GM18951 (cell line): Measurements from ENCODE around the gene FAM241B.

ENCODE experiments used
- POLR2A ChIP-seq: IDR thresholded peaks from 4 replicates; pipeline ENCODE4 v1.6.1; 2011; ENCODE audit warnings: mild to moderate bottlenecking; ENCODE audit not compliant: insufficient read length, insufficient read depth; ENCODE audit errors: extremely low read depth
- in situ Hi-C: fragments of 300-500 bp; cut with MboI; formaldehyde crosslinking; loops from one replicate; pipeline ENCODE4 v1.12.0; 2022; ENCODE audit warnings: low sequenced_read_pairs, mixed read lengths, inconsistent platforms; ENCODE audit not compliant: unreplicated experiment

The FAM241B gene

DNA sequence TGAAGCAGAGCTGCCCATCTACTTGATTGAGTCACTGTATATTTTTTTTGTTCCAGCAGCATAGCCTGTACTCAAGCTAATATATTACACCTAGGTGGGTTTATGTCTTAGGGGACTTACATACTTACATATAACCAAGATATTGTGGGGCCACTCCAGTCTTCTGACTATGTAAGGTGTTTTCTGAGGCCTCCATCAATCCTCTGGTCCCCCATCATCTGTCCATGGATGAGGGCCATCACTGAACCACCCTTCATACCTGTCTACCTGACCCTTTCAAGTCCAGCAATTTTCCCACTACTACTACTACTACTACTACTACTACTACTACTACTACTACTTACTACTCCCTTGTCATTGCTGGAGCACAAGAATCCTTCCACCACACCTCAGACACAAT lies 3.2 kb upstream of the FAM241B start:
- in situ Hi-C loops: no loop called here
- TF ChIP-seq POLR2A: no peak

DNA sequence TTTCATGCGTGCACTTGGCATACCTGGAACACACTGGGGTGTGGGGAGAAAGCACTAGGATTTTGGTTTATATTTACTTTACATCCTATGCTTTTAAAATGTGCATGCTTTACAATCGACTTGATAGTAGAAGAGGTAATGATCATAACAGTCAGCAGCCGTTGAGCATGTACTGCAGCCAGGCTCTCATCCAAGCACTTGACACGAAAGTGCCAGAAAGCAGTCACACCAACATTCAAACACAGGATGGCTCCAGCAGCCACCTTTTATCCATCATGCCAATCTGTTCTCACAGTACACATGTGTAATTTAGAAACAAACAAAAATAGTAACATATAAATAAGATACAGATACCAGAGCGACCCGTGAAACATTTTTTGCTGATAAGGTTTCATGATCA lies 1.2 kb upstream of the FAM241B start:
- in situ Hi-C loops: no loop called here
- TF ChIP-seq POLR2A: no peak

DNA sequence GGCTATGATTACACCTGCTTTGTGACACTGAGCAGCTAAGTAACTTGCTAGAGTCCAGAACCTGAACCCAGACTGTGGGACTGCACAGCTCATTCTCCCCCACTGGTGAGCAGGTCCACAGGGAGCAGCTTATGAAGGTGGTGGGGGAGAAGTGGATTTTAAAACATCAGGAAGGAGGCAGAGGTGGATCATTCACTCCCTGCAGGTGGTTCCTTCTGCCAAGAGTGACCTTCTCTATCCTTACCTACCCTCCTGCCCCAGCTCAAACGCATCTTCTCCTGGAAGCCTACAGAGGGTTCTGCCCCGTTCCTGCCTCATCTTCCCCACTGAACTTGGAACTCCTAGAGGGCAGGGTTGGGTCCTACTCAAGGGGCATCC lies 539 bp upstream of the FAM241B start:
- TF ChIP-seq POLR2A: no peak
- in situ Hi-C loops: no loop called here

DNA sequence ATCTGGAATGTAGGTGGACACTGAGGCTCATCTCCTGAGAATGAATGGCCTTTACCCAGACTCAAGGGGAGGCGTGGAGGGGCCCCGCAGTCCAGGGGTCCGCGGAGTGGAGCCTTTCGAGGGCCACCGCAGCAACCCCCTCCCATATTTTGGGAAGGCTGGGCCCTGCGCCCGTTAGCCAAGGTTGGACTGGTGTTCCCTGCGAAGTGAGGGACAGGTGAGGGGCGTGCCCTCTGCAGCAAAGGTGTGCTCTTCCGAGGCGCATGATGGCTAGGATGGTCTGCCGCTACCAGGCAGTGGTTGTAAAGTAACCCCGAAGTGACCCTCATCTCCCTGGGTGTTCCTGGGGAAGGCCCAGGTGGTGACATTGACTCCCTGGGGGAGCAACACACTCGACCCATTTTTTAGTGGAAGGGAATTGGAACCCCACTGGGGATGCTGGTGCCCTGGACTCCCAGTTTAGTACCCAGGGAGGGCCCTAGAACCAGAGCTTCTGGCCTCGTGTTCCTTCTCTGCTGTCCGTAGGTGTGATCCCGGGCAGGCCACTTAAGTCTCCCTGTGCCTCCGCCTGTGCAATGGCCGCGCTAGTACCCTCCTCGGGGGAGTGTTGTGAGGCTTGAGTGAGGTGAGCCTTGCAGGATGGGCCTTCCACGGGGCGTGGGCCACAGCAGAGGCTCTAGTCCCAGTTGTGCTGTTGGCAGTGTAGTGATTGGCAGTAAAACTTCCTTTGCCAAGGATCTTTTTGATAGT lies 779 bp downstream of the FAM241B start:
- in situ Hi-C loops: no loop called here
- no peak for TF ChIP-seq POLR2A

DNA sequence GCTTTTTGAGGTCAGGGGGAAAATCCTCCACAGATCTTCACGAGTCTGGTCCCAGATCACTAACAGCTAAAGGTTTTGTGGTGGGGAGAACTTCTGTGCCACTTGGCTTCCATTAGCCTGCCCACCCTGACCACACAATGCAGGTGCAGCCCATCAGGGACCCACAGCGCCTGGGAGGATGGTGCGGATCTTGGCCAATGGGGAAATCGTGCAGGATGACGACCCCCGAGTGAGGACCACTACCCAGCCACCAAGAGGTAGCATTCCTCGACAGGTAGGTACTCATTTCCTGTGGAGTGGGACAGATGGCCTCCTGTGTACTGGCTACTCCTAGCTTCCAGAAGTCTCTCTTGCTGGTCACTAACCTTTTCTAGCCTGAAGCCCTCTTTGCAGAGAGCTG lies 1.5 kb downstream of the FAM241B start:
- no peak for TF ChIP-seq POLR2A
- in situ Hi-C loops: no loop called here

DNA sequence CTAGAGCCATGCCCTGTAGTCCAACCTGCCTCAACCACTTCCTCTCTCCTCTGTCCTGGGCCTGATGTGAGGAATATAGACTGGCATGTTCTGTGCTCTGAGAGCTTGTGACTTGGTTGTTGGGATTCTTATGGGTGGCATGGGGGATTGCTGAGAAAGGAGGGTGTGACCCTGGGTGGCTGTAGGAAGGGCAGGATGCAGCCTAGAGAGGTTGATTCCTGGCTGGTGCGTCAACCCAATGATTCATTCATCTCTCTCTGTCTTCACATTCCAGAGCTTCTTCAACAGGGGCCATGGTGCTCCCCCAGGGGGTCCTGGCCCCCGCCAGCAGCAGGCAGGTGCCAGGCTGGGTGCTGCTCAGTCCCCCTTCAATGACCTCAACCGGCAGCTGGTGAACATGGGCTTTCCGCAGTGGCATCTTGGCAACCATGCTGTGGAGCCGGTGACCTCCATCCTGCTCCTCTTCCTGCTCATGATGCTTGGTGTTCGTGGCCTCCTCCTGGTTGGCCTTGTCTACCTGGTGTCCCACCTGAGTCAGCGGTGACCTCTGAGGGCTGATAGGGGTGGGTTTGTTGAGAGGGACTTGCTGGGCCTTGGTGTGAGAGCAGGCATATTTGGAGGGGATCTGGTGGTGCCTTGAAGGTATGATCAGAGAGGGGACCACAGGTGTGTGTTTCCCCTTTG lies 2.6 kb downstream of the FAM241B start:
- no peak for TF ChIP-seq POLR2A
- in situ Hi-C loops: no loop called here

DNA sequence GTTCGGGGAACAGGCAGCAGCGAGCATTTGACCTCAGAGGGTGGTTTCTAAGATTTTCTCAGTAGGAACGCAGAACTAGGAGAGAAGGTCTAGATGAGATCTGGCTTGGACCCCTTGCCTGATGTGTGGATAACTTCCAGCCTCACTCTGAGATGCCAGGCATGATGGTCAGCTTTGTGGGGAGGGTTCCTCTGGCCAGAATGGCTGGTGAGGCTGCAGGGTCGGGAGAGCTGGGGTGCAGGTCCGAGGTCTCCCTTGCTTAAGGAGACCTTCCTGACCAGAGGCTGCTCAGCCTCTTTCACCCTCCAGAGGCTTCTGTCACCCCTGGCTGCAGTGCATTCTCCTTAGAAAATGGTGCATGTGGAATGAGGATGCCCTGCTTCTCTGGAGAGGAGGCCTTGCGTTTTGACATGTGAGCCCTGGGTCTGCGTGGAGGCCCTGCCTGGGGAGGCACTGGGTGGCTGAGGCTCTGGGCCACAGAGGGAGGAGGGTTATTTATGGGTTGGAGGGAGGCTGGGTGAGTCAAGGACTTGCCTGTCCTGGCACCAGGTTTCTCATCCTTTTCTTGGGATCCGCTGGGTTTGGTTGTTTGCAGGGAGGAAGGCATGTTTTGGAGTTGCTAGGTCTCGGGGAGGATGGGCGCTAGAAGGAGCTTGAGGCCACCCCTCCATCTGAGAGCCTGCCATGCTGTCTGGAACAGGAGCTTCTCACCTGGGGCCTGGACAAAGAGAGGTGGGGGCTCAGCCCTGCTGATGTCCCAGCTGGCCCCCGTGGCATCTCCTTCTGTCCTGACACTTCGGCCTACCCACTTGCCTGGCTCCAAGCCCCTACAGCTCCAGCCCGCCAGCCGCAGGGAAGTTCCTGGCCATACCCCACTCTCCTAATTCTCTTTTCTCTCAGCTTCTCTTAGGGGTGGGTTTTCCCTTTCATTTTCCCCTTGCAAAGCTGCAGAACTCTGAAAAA lies 3.9 kb downstream of the FAM241B start:
- in situ Hi-C loops: no loop called here
- TF ChIP-seq POLR2A: no peak

DNA sequence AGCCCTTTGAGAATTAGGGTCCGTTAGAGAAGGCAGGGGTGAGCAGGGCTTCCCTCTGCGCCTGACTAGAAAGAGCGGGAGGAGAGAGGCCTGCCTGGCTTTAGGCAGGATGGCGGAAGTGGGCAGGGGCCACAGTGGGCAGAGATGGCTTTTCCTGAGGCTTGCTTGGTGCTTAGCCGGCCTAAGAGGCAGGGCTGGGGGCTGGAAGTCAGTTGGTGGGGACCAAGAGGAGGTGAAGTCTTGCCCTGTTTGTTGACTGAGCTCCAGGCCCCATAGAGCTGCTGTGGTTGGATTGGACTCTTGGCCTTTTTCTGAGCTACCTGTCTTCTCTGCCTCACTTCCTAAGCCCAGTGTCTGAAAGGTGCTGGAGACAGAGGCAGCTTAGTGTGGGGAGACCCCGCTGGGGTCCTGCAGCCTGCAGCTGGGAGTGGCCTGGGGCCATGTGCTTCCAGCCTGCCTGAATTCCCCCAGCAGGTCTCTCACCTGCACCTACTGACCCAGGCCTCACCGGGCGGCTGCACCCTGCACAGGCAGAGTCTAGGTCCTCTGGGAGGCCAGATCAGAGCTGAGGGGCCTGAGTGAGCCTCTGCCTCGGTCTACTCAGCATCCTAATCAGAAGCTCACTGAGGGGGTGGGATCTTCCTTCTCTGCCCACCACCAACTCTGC lies 4.8 kb downstream of the FAM241B start:
- in situ Hi-C loops: loop anchor here (5.0 kb wide), 1 partner anchor 118 kb away; no protein-coding TSS in a partner anchor
- TF ChIP-seq POLR2A: no peak

DNA sequence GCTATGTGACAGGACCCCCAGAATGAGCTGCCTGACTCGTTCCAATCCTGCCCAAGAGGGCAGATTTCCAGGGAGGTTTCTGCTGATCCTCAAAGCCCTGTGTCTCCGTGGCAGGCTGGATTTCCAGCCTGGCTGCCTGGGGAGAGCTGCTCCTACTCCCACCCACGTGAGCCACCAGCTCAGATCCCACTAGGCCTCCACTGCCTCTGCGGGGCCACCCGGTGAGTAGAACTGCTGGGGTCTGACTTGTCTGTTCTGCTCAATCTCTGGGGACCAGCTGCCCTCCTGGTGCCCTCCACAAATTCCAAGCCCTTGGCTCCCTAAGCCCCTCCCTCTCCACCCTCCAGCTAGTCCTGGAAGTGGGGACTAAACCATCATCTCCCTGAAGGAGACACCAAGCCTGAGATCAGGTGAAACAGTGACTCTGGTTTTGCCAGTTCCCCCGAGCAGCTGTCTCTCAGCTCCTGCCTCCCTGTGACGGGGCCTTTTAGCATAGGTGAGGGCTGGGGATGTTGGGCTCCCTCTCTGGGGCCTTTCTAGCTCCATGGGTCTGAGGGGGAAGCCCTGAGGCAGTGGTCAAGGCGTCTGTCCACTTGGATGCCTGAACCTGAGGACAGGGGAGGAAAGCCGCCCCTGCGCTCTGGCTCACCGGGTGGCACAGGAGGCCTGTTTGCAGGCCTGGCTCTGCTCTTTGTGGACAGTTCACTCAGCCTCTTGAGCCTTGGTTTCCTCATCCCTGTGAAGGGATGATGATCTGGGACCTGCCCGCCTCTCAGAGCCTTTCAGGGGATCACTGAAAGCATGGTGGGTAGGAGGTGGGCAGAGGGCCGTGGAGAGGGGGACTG lies 5.6 kb downstream of the FAM241B start:
- no peak for TF ChIP-seq POLR2A
- in situ Hi-C loops: loop anchor here (5.0 kb wide), 1 partner anchor 118 kb away; no protein-coding TSS in a partner anchor

DNA sequence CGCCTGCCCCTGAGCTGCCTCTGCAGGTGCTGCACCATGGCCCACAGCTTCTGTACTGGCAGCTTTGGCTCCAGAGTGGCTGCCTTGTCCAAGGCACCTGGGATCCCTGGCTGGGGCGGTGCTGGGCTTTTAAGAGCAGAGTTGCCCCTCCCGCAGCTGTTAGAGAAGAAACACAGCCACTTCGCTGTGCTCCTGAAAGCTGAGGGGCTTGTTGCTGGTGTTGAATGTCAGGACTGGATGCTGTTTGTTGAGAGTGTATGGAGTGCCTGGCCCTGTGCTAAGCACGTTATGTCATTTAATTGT lies 6.2 kb downstream of the FAM241B start:
- no peak for TF ChIP-seq POLR2A

DNA sequence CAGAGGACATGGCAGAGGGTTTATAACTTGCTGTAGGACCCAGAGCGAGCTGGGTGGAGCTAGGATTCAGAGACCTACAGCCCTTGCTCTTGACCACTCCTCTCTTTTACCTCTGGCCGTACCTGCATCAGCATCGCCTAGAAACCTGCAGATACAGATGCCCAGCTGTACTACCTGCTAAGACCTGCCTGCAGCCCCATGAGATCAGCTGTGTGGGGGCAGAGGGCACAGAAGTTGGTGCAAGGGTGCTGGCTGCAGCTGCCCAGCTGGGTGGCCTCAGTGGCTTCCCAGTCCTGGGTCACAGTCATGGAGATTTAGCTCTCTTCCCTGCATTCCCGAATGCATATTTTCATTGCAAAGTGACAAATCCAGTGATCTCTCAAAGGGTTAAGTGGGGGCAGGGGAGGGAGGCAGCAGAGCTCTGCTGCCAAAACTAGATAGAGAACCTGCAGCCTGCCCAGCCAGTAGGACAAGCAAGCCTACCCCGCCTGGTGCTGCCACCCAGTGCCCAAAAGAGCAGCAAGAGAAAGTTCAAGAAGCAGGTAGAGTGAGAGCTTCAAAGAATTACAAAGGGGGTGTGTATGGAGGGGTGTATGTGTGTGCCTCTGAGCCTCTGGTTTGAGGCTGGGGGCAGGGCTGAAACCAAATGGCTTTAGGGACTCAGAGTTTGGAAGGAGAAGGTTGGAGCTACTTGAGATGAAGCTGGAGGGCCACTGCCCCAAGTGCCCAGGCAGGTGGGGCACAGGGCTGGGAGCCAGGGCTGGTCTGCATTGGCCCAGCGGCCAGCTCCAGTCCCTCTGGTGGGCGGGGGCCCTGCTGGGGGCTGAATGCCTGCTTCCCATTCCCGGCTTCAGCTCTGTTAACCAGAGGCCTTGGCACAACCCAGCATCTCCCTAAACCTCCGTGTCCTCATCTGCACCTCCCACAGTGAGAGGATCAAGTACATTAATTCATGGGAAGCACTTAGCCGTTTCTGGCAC lies 6.9 kb downstream of the FAM241B start:
- no peak for TF ChIP-seq POLR2A
- in situ Hi-C loops: loop anchor here (5.0 kb wide), 1 partner anchor 120 kb away; no protein-coding TSS in a partner anchor

More for the DNA sequence above, 6.2 kb downstream of the FAM241B start:
- in situ Hi-C loops: loop anchor here (5.0 kb wide), 1 partner anchor 119 kb away; no protein-coding TSS in a partner anchor
